Smooth muscle cell (in vitro differentiated cells): ENCODE results near the gene SLC35A2. TPM values are rescaled to one million over a fixed set of nuclear protein-coding genes. Genes with fewer than 3 reads are reported as not detected.

ENCODE experiments used
- DNase-seq: peaks from one replicate; lab custom pipeline; 2025; ENCODE audit not compliant: unreplicated experiment; lab: John Stamatoyannopoulos, UW
- H2AFZ ChIP-seq: fragments of 200-600 bp; sonication (generic); 2 replicates; pipeline ENCODE4 v1.6.0; 2016; ENCODE audit warnings: antibody characterized with exemption, low read depth, mild to moderate bottlenecking
- H3F3A ChIP-seq: fragments of 200-600 bp; sonication (generic); 2 replicates; pipeline ENCODE4 v1.6.0; 2017; ENCODE audit warnings: antibody characterized with exemption, low read depth
- H3K27ac ChIP-seq: fragments of 200-600 bp; sonication (generic); 2 replicates; pipeline ENCODE4 v1.5.1; 2016; ENCODE audit warnings: low read depth, mild to moderate bottlenecking
- H3K27me3 ChIP-seq: fragments of 200-600 bp; sonication (generic); 2 replicates; pipeline ENCODE4 v1.6.1; 2016; ENCODE audit warnings: low read depth, mild to moderate bottlenecking
- H3K36me3 ChIP-seq: fragments of 200-600 bp; sonication (generic); 2 replicates; pipeline ENCODE4 v1.5.1; 2016; ENCODE audit warnings: low read depth
- H3K4me1 ChIP-seq: fragments of 200-600 bp; sonication (generic); 2 replicates; pipeline ENCODE4 v1.5.1; 2016; ENCODE audit warnings: low read depth
- H3K4me2 ChIP-seq: fragments of 200-600 bp; sonication (generic); 2 replicates; pipeline ENCODE4 v1.6.0; 2016; ENCODE audit warnings: mild to moderate bottlenecking
- H3K4me3 ChIP-seq: fragments of 200-600 bp; sonication (generic); 2 replicates; pipeline ENCODE4 v1.5.1; 2016; ENCODE audit warnings: mild to moderate bottlenecking
- H3K79me2 ChIP-seq: fragments of 200-600 bp; sonication (generic); 2 replicates; pipeline ENCODE4 v1.6.0; 2016; ENCODE audit warnings: low read depth, mild to moderate bottlenecking
- H3K9ac ChIP-seq: fragments of 200-600 bp; sonication (generic); 2 replicates; pipeline ENCODE4 v1.6.0; 2016; ENCODE audit warnings: low read depth
- H3K9me3 ChIP-seq: fragments of 200-600 bp; sonication (generic); replicated peaks from 2 replicates; pipeline ENCODE4 v1.5.1; 2016; ENCODE audit warnings: low read depth
- H4K20me1 ChIP-seq: fragments of 200-600 bp; sonication (generic); 2 replicates; pipeline ENCODE4 v1.6.0; 2016; ENCODE audit warnings: low read depth
- CTCF ChIP-seq: fragments of 200-600 bp; sonication (generic); IDR thresholded peaks from 2 replicates; pipeline ENCODE4 v1.5.1; 2017; ENCODE audit warnings: borderline replicate concordance, mild to moderate bottlenecking, antibody characterized with exemption; ENCODE audit not compliant: insufficient read depth, poor library complexity, severe bottlenecking
- WGBS: methylation state at CpG from one replicate; pipeline ENCODE4 v1.1.7; 2016; ENCODE audit warnings: low lambda C conversion rate; 5-methylcytosine and 5-hydroxymethylcytosine counted together
- polyA plus RNA-seq: library from polyadenylated mRNA; unstranded; fragments of >200 nt; fragmentation: Nextera tagmentation; extraction: Ambion mirVana; gene quantifications from 2 replicates; pipeline ENCODE4 v1.2.1, GENCODE V29; 2016
- total RNA-seq: library from RNA; depleted of rRNA; stranded (reverse); fragments of >200 nt; gene quantifications from 2 replicates; pipeline ENCODE4 v1.2.3, GENCODE V29; 2014

SLC35A2 gene
- total and polyA plus RNA-seq, 2 experiments from 2014 or later = 72.0 to 98.2 TPM

GRCh38 chrX:48894891-48895290 lies 16.6 kb downstream of the SLC35A2 start:
- Histone ChIP-seq H3K4me2 (no peak overlapping the region), H3F3A (no peaks in the 10 kb centered on the region), H3K27ac (no peak overlapping the region), H3K79me2 (peaks cover 3% of the 10 kb centered on the region), H3K9me3 (no peaks in the 10 kb centered on the region), H3K36me3 (no peaks in the 10 kb centered on the region), H3K9ac (no peak overlapping the region), H3K27me3 (no peaks in the 10 kb centered on the region), H4K20me1 (peaks cover 5% of the 10 kb centered on the region), H3K4me3 (no peak overlapping the region), H2AFZ (no peak overlapping the region), H3K4me1 (peaks cover 5% of the 10 kb centered on the region)
- WGBS = 85% methylated on average over 6 of the region's 6 CpGs
- no peak for TF ChIP-seq CTCF
- no peak for DNase-seq

- Histone ChIP-seq H3F3A (no peaks in the 10 kb centered on the region), H3K4me2 (no peak overlapping the region), H3K27me3 (no peaks in the 10 kb centered on the region), H3K4me3 (no peak overlapping the region), H4K20me1 (peaks cover 5% of the 10 kb centered on the region), H2AFZ (no peak overlapping the region), H3K36me3 (no peaks in the 10 kb centered on the region), H3K27ac (no peak overlapping the region), H3K4me1 (peaks cover 5% of the 10 kb centered on the region), H3K9ac (no peak overlapping the region), H3K9me3 (no peaks in the 10 kb centered on the region), H3K79me2 (no peaks in the 10 kb centered on the region)
- DNase-seq = no peak
- WGBS = 74% methylated on average over 16 of the region's 16 CpGs
- TF ChIP-seq CTCF = no peak
Measured at GRCh38 chrX:48893556-48894348, 17.7 kb downstream of the SLC35A2 start.

GRCh38 chrX:48892896-48893295 lies 18.6 kb downstream of the SLC35A2 start:
- Histone ChIP-seq H3K79me2 (no peaks in the 10 kb centered on the region), H4K20me1 (peaks cover 5% of the 10 kb centered on the region), H3K27ac (no peak overlapping the region), H3K9me3 (no peaks in the 10 kb centered on the region), H3K27me3 (no peaks in the 10 kb centered on the region), H2AFZ (no peak overlapping the region), H3K36me3 (no peaks in the 10 kb centered on the region), H3K4me1 (peaks cover 5% of the 10 kb centered on the region), H3K4me3 (no peak overlapping the region), H3F3A (no peaks in the 10 kb centered on the region), H3K4me2 (no peak overlapping the region), H3K9ac (no peak overlapping the region)
- no peak for DNase-seq
- WGBS = 81% methylated on average over 4 of the region's 4 CpGs
- no peak for TF ChIP-seq CTCF
